Measurements from ENCODE around the gene PCID2. TPM values are rescaled to one million over a fixed set of nuclear protein-coding genes. Genes with fewer than 3 reads are reported as not detected.

The PCID2 gene
- polyA plus RNA-seq, 1 of the 3 experiments (the other 2 are of a cell fraction), result 69.8 TPM

Small RNAs within 50 kb of the gene (small RNA-seq; reads per million reads assigned to genes)
- 0 reads per million in 7 experiments for gene AL137002.1

Other genes with a start within 250 kb of the PCID2 start
- 0.56 and 1.1 TPM in 2 replicates for gene MCF2L, start 239.5 kb downstream of the PCID2 start, polyA plus RNA-seq (2012; rRNA removed)
- gene F7, start 102.9 kb downstream of the PCID2 start, polyA plus RNA-seq (2012; rRNA removed), result 0.16 TPM in 1 of 2 replicates, not detected in the other
- gene F10, start 85.9 kb downstream of the PCID2 start, polyA plus RNA-seq (2012; rRNA removed), result 12.5 and 12.8 TPM in 2 replicates
- not detected in 2 replicates for gene PROZ, start 50.0 kb downstream of the PCID2 start, polyA plus RNA-seq (2012; rRNA removed)
- gene CUL4A, start 944 bp upstream of the PCID2 start, polyA plus RNA-seq (2012; rRNA removed), result 44.5 and 51.2 TPM in 2 replicates
- gene LAMP1, start 88.6 kb upstream of the PCID2 start, polyA plus RNA-seq (2012; rRNA removed), result 189 and 261 TPM in 2 replicates
- gene GRTP1, start 155.5 kb upstream of the PCID2 start, polyA plus RNA-seq (2012; rRNA removed), result 8.0 and 10.2 TPM in 2 replicates
- 1.0 and 1.2 TPM in 2 replicates for gene ADPRHL1, start 244.8 kb upstream of the PCID2 start, polyA plus RNA-seq (2012; rRNA removed)

Data from SK-N-SH (cell line).